CD14-positive monocyte (primary cell): ENCODE measurements around the gene HS6ST3. TPM values are rescaled to one million over a fixed set of nuclear protein-coding genes. Genes with fewer than 3 reads are reported as not detected.

Source experiments
- DNase-seq, 3 donors: peaks; one replicate each; pipeline ENCODE4 v3.0.0-alpha.2; 2011 to 2022
- H2AFZ ChIP-seq: 2 replicates; pipeline ENCODE4 v1.6.0; 2012; ENCODE audit warnings: mild to moderate bottlenecking, low read depth, low read length, inconsistent platforms; ENCODE audit not compliant: insufficient read depth, poor library complexity, severe bottlenecking
- H3K27ac ChIP-seq, 2 donors: 1 replicate in 1 of 2; 2 replicates in 1 of 2; pipeline ENCODE4 v1.5.1; 2012 to 2013; ENCODE audit warnings: low read length in 2 of 2, control low read depth in 1 of 2, inconsistent platforms in 1 of 2, low read depth in 1 of 2, mild to moderate bottlenecking in 1 of 2
- H3K27me3 ChIP-seq, 2 donors: one replicate each; pipeline versions ENCODE4 v1.6.0 to v1.6.1; 2011 to 2013; ENCODE audit warnings: low read length in 2 of 2; ENCODE audit not compliant: control insufficient read depth in 2 of 2, insufficient read depth in 2 of 2
- H3K36me3 ChIP-seq, 2 donors: replicated peaks in 1 of 2; 1 replicate in 1 of 2; 2 replicates in 1 of 2; pipeline versions ENCODE4 v1.5.1 to v1.6.1; 2012 to 2013; ENCODE audit warnings: low read length in 2 of 2, control low read depth in 1 of 2, inconsistent platforms in 1 of 2, mild to moderate bottlenecking in 1 of 2; ENCODE audit not compliant: insufficient read depth in 2 of 2, control insufficient read depth in 1 of 2
- H3K4me1 ChIP-seq, 2 donors: 1 replicate in 1 of 2; 2 replicates in 1 of 2; pipeline versions ENCODE4 v1.5.1 to v1.6.1; 2012 to 2013; ENCODE audit warnings: low read length in 2 of 2, control low read depth in 1 of 2, inconsistent platforms in 1 of 2, mild to moderate bottlenecking in 1 of 2, moderate library complexity in 1 of 2; ENCODE audit not compliant: insufficient read depth in 2 of 2, control insufficient read depth in 1 of 2
- H3K4me2 ChIP-seq: replicated peaks from 2 replicates; pipeline ENCODE3; 2012; ENCODE audit warnings: low read length, moderate library complexity, mild to moderate bottlenecking; ENCODE audit not compliant: poor library complexity, severe bottlenecking; ENCODE audit errors: extremely low read depth
- H3K4me3 ChIP-seq, 3 experiments: fragments of 200-600 bp in 1 of 3; sonication (generic) in 1 of 3; replicated peaks in 1 of 3; 1 replicate in 2 of 3; 2 replicates in 1 of 3; pipeline ENCODE4 v1.5.1; 2011 to 2013; ENCODE audit warnings: low read length in 3 of 3, mild to moderate bottlenecking in 3 of 3, control low read depth in 2 of 3, low read depth in 2 of 3, inconsistent platforms in 1 of 3, moderate library complexity in 1 of 3
- H3K79me2 ChIP-seq: 2 replicates; pipeline ENCODE4 v1.6.0; 2012; ENCODE audit warnings: mild to moderate bottlenecking, control low read depth, inconsistent platforms, low read length, moderate library complexity; ENCODE audit not compliant: insufficient read depth
- H3K9ac ChIP-seq: 2 replicates; pipeline ENCODE4 v1.6.0; 2017; ENCODE audit warnings: low read length, mild to moderate bottlenecking; ENCODE audit not compliant: insufficient read depth, poor library complexity, severe bottlenecking
- H3K9me3 ChIP-seq, 2 donors: replicated peaks in 1 of 2; 1 replicate in 1 of 2; 2 replicates in 1 of 2; pipeline versions ENCODE4 v1.5.1 to v1.6.1; 2012 to 2013; ENCODE audit warnings: low read length in 2 of 2, control low read depth in 1 of 2; ENCODE audit not compliant: control insufficient read depth in 1 of 2, insufficient read depth in 1 of 2
- H4K20me1 ChIP-seq: 2 replicates; pipeline ENCODE4 v1.6.0; 2012; ENCODE audit warnings: mild to moderate bottlenecking, low read length, control low read depth, moderate library complexity; ENCODE audit not compliant: insufficient read depth
- H3K27ac Mint-ChIP-seq, 7 donors: one replicate each; pipeline ENCODE4 v1.8.0; 2020; ENCODE audit warnings: mild to moderate bottlenecking in 7 of 7, mixed read lengths in 7 of 7, moderate library complexity in 6 of 7, inconsistent platforms in 2 of 7
- H3K27me3 Mint-ChIP-seq, 3 donors: one replicate each; pipeline ENCODE4 v1.8.0; 2021 to 2022; ENCODE audit warnings: low read depth in 3 of 3, mild to moderate bottlenecking in 3 of 3, mixed read lengths in 3 of 3, moderate library complexity in 3 of 3, inconsistent platforms in 1 of 3
- H3K36me3 Mint-ChIP-seq, 2 donors: one replicate each; pipeline ENCODE4 v1.8.0; 2020; ENCODE audit warnings: mixed read lengths in 2 of 2, inconsistent platforms in 1 of 2, mild to moderate bottlenecking in 1 of 2
- H3K4me1 Mint-ChIP-seq: one replicate; pipeline ENCODE4 v1.8.0; 2020; ENCODE audit warnings: mild to moderate bottlenecking, mixed read lengths
- H3K4me3 Mint-ChIP-seq, 2 donors: one replicate each; pipeline ENCODE4 v1.8.0; 2020; ENCODE audit warnings: mild to moderate bottlenecking in 2 of 2, mixed read lengths in 2 of 2, moderate library complexity in 1 of 2
- H3K9me3 Mint-ChIP-seq, 7 donors: one replicate each; pipeline ENCODE4 v1.8.0; 2020 to 2022; ENCODE audit warnings: mixed read lengths in 7 of 7, mild to moderate bottlenecking in 6 of 7, moderate library complexity in 6 of 7, inconsistent platforms in 2 of 7
- WGBS: methylation state at CpG from one replicate; pipeline ENCODE4 v1.1.5; 2013; ENCODE audit warnings: missing lambda C conversion rate; ENCODE audit not compliant: insufficient coverage; 5-methylcytosine and 5-hydroxymethylcytosine counted together
- intact Hi-C, 2 donors: fragments of 100-400 bp; cut with micrococcal nuclease; formaldehyde crosslinking; loops; one replicate each; pipeline versions ENCODE4 v1.15.0 to v1.15.1; 2023
- polyA plus RNA-seq, 3 donors: library from polyadenylated mRNA; depleted of rRNA in 1 of 3; unstranded in 2 of 3; stranded (reverse) in 1 of 3; fragments of 300-500 nt in 2 of 3; fragments of >200 nt in 1 of 3; fragmentation: Illumina TruSeq in 2 of 3; gene quantifications; 1 replicate in 2 of 3; 2 replicates in 1 of 3; pipeline ENCODE4 v1.2.3, GENCODE V29; 2012 to 2021
- TF ChIP-seq, protein P1 (sequence below): fragments of 200-600 bp; IDR thresholded peaks from one replicate; pipeline ENCODE4 v1.8.0; 2022; ENCODE audit warnings: antibody characterized with exemption, mild to moderate bottlenecking

Gene HS6ST3
- polyA plus RNA-seq, 3 donors, result not detected

DNA sequence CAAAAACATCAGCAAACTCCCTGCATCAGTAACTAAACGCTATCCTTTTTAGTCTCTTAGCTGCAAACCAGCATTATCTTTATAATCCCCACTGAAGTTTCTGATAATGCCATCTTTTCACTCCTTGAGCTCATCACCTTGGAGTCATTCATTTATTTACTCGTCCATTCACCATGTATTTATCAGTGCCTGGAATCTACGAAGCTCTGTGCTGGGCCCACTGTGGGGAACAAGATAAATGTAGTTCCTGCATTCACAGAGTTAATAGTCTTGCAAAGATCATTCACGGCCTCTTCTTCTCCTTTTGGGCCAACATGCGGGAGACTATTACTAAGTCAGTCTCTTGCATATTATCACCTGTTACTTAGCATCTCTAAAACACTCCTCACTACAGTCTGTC, 89.4 kb downstream of the HS6ST3 start:
- Mint-ChIP-seq H3K9me3 (peaks cover 0 to 2% (median 0%) of the 10 kb centered on the region in 7 donors), H3K36me3 (no peaks in the 10 kb centered on the region), H3K4me1 (no peaks in the 10 kb centered on the region), H3K27ac (no peak overlapping the region), H3K4me3 (no peak overlapping the region), H3K27me3 (peaks cover 0 to 2% (median 0%) of the 10 kb centered on the region in 3 donors)
- Histone ChIP-seq H3K36me3 (no peaks in the 10 kb centered on the region), H3K27ac (no peak overlapping the region), H3K9ac (no peak overlapping the region), H3K4me1 (no peaks in the 10 kb centered on the region), H3K4me2 (no peak overlapping the region), H3K9me3 (no peaks in the 10 kb centered on the region), H3K4me3 (no peak overlapping the region), H2AFZ (no peak overlapping the region), H3K79me2 (no peaks in the 10 kb centered on the region), H3K27me3 (no peaks in the 10 kb centered on the region), H4K20me1 (no peaks in the 10 kb centered on the region)
- TF ChIP-seq, protein P1, sequence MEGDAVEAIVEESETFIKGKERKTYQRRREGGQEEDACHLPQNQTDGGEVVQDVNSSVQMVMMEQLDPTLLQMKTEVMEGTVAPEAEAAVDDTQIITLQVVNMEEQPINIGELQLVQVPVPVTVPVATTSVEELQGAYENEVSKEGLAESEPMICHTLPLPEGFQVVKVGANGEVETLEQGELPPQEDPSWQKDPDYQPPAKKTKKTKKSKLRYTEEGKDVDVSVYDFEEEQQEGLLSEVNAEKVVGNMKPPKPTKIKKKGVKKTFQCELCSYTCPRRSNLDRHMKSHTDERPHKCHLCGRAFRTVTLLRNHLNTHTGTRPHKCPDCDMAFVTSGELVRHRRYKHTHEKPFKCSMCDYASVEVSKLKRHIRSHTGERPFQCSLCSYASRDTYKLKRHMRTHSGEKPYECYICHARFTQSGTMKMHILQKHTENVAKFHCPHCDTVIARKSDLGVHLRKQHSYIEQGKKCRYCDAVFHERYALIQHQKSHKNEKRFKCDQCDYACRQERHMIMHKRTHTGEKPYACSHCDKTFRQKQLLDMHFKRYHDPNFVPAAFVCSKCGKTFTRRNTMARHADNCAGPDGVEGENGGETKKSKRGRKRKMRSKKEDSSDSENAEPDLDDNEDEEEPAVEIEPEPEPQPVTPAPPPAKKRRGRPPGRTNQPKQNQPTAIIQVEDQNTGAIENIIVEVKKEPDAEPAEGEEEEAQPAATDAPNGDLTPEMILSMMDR, result no peak
- intact Hi-C loops, result no loop called here
- DNase-seq, result no peak
- WGBS, result 85% methylated on average over 2 of the region's 5 CpGs

GRCh38 chr13:96181911-96182310, 92.0 kb downstream of the HS6ST3 start:
- Mint-ChIP-seq H3K4me3 (no peak overlapping the region), H3K27me3 (peaks cover 0 to 2% (median 0%) of the 10 kb centered on the region in 3 donors), H3K9me3 (peaks cover 0 to 4% (median 0%) of the 10 kb centered on the region in 7 donors), H3K27ac (no peak overlapping the region), H3K4me1 (no peaks in the 10 kb centered on the region), H3K36me3 (no peaks in the 10 kb centered on the region)
- Histone ChIP-seq H3K4me1 (no peaks in the 10 kb centered on the region), H3K36me3 (no peaks in the 10 kb centered on the region), H4K20me1 (no peaks in the 10 kb centered on the region), H3K79me2 (no peaks in the 10 kb centered on the region), H2AFZ (no peak overlapping the region), H3K4me3 (no peak overlapping the region), H3K27ac (no peak overlapping the region), H3K4me2 (no peak overlapping the region), H3K9ac (no peak overlapping the region), H3K9me3 (no peaks in the 10 kb centered on the region), H3K27me3 (no peaks in the 10 kb centered on the region)
- TF ChIP-seq, protein P1, result no peak
- no CpG with 5 or more reads among the region's 5 CpGs for WGBS
- DNase-seq, result no peak
- intact Hi-C loops, result no loop called here
